DND-41 (cell line): ENCODE results near the gene YY2.

ENCODE experiments used
- EZH2 ChIP-seq: IDR thresholded peaks from 3 replicates; pipeline ENCODE4 v1.6.1; 2012; ENCODE audit warnings: borderline replicate concordance, low read depth, mild to moderate bottlenecking, moderate library complexity, low read length, inconsistent platforms; ENCODE audit not compliant: severe bottlenecking
- TF ChIP-seq, protein P1 (sequence below): IDR thresholded peaks from 2 replicates; pipeline ENCODE4 v1.5.1; 2012; ENCODE audit warnings: borderline replicate concordance, low read length, moderate library complexity, mild to moderate bottlenecking; ENCODE audit not compliant: poor library complexity, severe bottlenecking; ENCODE audit errors: extremely low read depth

- TF ChIP-seq EZH2, result no peak
- TF ChIP-seq, protein P1, sequence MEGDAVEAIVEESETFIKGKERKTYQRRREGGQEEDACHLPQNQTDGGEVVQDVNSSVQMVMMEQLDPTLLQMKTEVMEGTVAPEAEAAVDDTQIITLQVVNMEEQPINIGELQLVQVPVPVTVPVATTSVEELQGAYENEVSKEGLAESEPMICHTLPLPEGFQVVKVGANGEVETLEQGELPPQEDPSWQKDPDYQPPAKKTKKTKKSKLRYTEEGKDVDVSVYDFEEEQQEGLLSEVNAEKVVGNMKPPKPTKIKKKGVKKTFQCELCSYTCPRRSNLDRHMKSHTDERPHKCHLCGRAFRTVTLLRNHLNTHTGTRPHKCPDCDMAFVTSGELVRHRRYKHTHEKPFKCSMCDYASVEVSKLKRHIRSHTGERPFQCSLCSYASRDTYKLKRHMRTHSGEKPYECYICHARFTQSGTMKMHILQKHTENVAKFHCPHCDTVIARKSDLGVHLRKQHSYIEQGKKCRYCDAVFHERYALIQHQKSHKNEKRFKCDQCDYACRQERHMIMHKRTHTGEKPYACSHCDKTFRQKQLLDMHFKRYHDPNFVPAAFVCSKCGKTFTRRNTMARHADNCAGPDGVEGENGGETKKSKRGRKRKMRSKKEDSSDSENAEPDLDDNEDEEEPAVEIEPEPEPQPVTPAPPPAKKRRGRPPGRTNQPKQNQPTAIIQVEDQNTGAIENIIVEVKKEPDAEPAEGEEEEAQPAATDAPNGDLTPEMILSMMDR, result no peak
Observed at GRCh38 chrX:21865436-21865835, 9.6 kb downstream of the YY2 start.
